Neural cell (in vitro differentiated cells): ENCODE data around the gene DRD4.

Experiments used
- EP300 ChIP-seq: fragments of 450-650 bp; conservative IDR thresholded peaks from 2 replicates; pipeline ENCODE4 v1.6.1; 2014; ENCODE audit warnings: antibody characterized with exemption, mild to moderate bottlenecking, moderate library complexity; ENCODE audit not compliant: poor library complexity, severe bottlenecking
- EZH2 ChIP-seq: fragments of 200-600, 300-800 bp; shearing (Covaris generic), sonication (generic); IDR thresholded peaks from 2 replicates; pipeline ENCODE4 v1.6.1; 2014; ENCODE audit warnings: antibody characterized with exemption, low read length, borderline replicate concordance, mild to moderate bottlenecking; ENCODE audit not compliant: insufficient read depth, poor library complexity, severe bottlenecking
- POLR2AphosphoS5 ChIP-seq: IDR thresholded peaks from 2 replicates; pipeline ENCODE4 v1.6.1; 2012
- RAD21 ChIP-seq: fragments of 450-650 bp; conservative IDR thresholded peaks from 2 replicates; pipeline ENCODE4 v1.6.1; 2014; ENCODE audit warnings: antibody characterized with exemption, mild to moderate bottlenecking, moderate library complexity
- TF ChIP-seq, protein P1 (sequence below): fragments of 450-650 bp; IDR thresholded peaks from 2 replicates; pipeline ENCODE4 v1.5.1; 2014; ENCODE audit warnings: antibody characterized with exemption, mild to moderate bottlenecking, moderate library complexity; ENCODE audit not compliant: poor library complexity, severe bottlenecking

GRCh38 chr11:645536-645935 is 8.5 kb downstream of the DRD4 start:
- TF ChIP-seq, protein P1, sequence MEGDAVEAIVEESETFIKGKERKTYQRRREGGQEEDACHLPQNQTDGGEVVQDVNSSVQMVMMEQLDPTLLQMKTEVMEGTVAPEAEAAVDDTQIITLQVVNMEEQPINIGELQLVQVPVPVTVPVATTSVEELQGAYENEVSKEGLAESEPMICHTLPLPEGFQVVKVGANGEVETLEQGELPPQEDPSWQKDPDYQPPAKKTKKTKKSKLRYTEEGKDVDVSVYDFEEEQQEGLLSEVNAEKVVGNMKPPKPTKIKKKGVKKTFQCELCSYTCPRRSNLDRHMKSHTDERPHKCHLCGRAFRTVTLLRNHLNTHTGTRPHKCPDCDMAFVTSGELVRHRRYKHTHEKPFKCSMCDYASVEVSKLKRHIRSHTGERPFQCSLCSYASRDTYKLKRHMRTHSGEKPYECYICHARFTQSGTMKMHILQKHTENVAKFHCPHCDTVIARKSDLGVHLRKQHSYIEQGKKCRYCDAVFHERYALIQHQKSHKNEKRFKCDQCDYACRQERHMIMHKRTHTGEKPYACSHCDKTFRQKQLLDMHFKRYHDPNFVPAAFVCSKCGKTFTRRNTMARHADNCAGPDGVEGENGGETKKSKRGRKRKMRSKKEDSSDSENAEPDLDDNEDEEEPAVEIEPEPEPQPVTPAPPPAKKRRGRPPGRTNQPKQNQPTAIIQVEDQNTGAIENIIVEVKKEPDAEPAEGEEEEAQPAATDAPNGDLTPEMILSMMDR: no peak
- no peak for TF ChIP-seq EP300
- no peak for TF ChIP-seq RAD21
- TF ChIP-seq POLR2AphosphoS5: peak; percentile 30
- TF ChIP-seq EZH2: no peak
